Fibroblast of pulmonary artery (primary cell): ENCODE results near the gene CPXM2.

Experiments used
- DNase-seq: peaks from one replicate; pipeline ENCODE4 v3.0.0-alpha.2; 2010; ENCODE audit warnings: low read depth
- H3K4me3 ChIP-seq: replicated peaks from 2 replicates; pipeline ENCODE4 v1.5.1; 2011; ENCODE audit warnings: low read depth, mild to moderate bottlenecking, control low read depth, low read length, moderate library complexity
- TF ChIP-seq, protein P1 (sequence below): IDR thresholded peaks from 2 replicates; pipeline ENCODE4 v1.5.1; 2011; ENCODE audit warnings: mild to moderate bottlenecking, control low read depth, low read length, inconsistent platforms; ENCODE audit errors: missing control alignments

CPXM2 gene

GRCh38 chr10:123766761-123767160 is 124.8 kb downstream of the CPXM2 start:
- DNase-seq, result no peak
- TF ChIP-seq, protein P1, sequence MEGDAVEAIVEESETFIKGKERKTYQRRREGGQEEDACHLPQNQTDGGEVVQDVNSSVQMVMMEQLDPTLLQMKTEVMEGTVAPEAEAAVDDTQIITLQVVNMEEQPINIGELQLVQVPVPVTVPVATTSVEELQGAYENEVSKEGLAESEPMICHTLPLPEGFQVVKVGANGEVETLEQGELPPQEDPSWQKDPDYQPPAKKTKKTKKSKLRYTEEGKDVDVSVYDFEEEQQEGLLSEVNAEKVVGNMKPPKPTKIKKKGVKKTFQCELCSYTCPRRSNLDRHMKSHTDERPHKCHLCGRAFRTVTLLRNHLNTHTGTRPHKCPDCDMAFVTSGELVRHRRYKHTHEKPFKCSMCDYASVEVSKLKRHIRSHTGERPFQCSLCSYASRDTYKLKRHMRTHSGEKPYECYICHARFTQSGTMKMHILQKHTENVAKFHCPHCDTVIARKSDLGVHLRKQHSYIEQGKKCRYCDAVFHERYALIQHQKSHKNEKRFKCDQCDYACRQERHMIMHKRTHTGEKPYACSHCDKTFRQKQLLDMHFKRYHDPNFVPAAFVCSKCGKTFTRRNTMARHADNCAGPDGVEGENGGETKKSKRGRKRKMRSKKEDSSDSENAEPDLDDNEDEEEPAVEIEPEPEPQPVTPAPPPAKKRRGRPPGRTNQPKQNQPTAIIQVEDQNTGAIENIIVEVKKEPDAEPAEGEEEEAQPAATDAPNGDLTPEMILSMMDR, result no peak
- H3K4me3 ChIP-seq, result no peak overlapping the region

DNA sequence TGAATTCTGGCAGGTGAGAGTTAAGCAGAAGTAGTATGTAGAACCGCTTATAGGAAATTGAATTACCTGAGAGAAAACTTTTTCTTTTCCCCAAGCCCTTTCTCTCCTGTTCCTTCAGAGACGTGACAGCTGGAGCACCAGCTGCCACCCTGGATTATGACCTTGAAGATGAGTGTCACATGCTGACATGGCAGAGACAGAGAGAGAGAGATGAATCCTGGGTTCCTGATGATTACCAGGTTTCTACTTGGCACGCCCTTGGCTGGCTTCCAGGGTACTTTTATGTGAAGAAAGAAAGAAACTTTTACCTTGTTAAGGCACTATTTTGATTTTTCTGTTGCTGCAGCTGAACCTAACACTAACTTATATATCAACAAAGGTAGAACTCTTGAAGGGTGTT is 125.6 kb downstream of the CPXM2 start:
- no peak for DNase-seq
- TF ChIP-seq, protein P1, result no peak
- H3K4me3 ChIP-seq, result no peak overlapping the region

DNA sequence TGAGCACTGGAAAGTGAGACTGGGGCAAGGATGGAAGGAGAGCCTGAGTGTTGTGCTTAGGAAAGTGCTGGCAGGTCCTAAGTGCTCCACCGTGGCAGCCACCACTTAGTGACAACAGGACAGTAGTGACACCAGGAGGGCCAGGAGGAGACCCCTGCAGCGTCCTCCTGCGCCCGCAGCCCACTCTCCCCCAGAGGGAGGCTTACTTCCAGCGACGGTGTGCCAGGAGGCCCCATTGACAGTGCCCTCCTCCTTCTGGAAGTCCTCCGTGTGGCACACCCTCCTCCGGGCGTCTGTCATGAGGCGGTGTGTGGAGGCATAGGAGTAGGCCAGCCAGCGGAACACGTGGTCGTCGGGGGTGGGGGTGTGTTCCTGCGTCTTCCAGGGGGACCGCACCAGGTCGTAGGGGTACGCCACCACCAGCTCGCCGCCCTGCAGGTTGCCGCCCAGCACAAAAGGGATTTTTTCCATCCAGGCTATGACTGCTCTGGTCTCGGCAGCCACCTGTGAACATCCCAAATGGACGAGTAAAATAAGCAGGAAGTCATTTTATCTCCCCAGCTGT is 129.9 kb downstream of the CPXM2 start:
- no peak overlapping the region for H3K4me3 ChIP-seq
- DNase-seq, result no peak
- TF ChIP-seq, protein P1, result no peak

GRCh38 chr10:123761038-123761428 is 130.6 kb downstream of the CPXM2 start:
- no peak for DNase-seq
- H3K4me3 ChIP-seq, result no peak overlapping the region
- TF ChIP-seq, protein P1, result no peak

GRCh38 chr10:123760356-123761037 is 131.1 kb downstream of the CPXM2 start:
- DNase-seq, result no peak
- TF ChIP-seq, protein P1, result no peak
- H3K4me3 ChIP-seq, result no peak overlapping the region

- no peak for DNase-seq
- TF ChIP-seq, protein P1, result no peak
These were observed 132.0 kb downstream of the CPXM2 start for GRCh38 chr10:123759501-123760031.

More at GRCh38 chr10:123759501-123760031, 132.0 kb downstream of the CPXM2 start:
- H3K4me3 ChIP-seq, result no peak overlapping the region
